Testis (tissue), 2 donors: Measurements from ENCODE around the gene SPON1.

Experiments used
- CTCF ChIP-seq, 3 experiments: fragments of 450-650 bp in 2 of 3; fragments of 200-600 bp in 1 of 3; sonication (generic) in 1 of 3; IDR thresholded peaks; one replicate each; pipeline ENCODE4 v1.5.1; 2016 to 2019; ENCODE audit warnings: antibody characterized with exemption in 3 of 3, mild to moderate bottlenecking in 2 of 3, moderate library complexity in 1 of 3
- POLR2A ChIP-seq: fragments of 450-650 bp; IDR thresholded peaks from one replicate; pipeline ENCODE4 v1.6.1; 2017; ENCODE audit warnings: antibody characterized with exemption, mild to moderate bottlenecking, moderate library complexity

- TF ChIP-seq CTCF (IDR thresholded peaks at IDR 0.05) (no peak), POLR2A (no peak)
Observed at GRCh38 chr11:14061721-14062120, 99.2 kb downstream of the SPON1 start.
